Esophagus (tissue), 2 donors: ENCODE results near the gene JARID2. TPM values are rescaled to one million over a fixed set of nuclear protein-coding genes. Genes with fewer than 3 reads are reported as not detected.

ENCODE experiments used
- H3K27ac ChIP-seq, 2 donors: one replicate each; pipeline ENCODE4 v1.5.1; 2013; ENCODE audit warnings: low read depth in 2 of 2, mild to moderate bottlenecking in 2 of 2, inconsistent platforms in 1 of 2, low read length in 1 of 2, moderate library complexity in 1 of 2
- H3K27me3 ChIP-seq, 2 donors: one replicate each; pipeline ENCODE4 v1.6.1; 2013; ENCODE audit warnings: low read length in 2 of 2, control low read depth in 1 of 2, mild to moderate bottlenecking in 1 of 2; ENCODE audit not compliant: insufficient read depth in 2 of 2, control insufficient read depth in 1 of 2
- H3K36me3 ChIP-seq, 2 donors: one replicate each; pipeline ENCODE4 v1.6.1; 2013; ENCODE audit warnings: low read length in 1 of 2; ENCODE audit not compliant: control insufficient read depth in 2 of 2, insufficient read depth in 2 of 2
- H3K4me1 ChIP-seq, 2 donors: one replicate each; pipeline ENCODE4 v1.6.1; 2013; ENCODE audit warnings: low read length in 1 of 2; ENCODE audit not compliant: control insufficient read depth in 2 of 2, insufficient read depth in 2 of 2
- H3K4me3 ChIP-seq, 2 donors: one replicate each; pipeline ENCODE4 v1.5.1; 2013; ENCODE audit warnings: low read length in 2 of 2, mild to moderate bottlenecking in 2 of 2, low read depth in 1 of 2, moderate library complexity in 1 of 2
- H3K9me3 ChIP-seq, 2 donors: one replicate each; pipeline ENCODE4 v1.6.1; 2013; ENCODE audit warnings: mild to moderate bottlenecking in 2 of 2, low read depth in 1 of 2, low read length in 1 of 2, moderate library complexity in 1 of 2; ENCODE audit not compliant: control insufficient read depth in 2 of 2, insufficient read depth in 1 of 2
- WGBS, 2 donors: extraction: QIAGEN DNeasy Blood & Tissue Kit; methylation state at CpG; one replicate each; pipeline ENCODE4 v1.1.7; 2013; 5-methylcytosine and 5-hydroxymethylcytosine counted together
- polyA plus RNA-seq, 2 donors: library from polyadenylated mRNA; stranded (reverse); fragments of 200-250 nt; gene quantifications; one replicate each; pipeline ENCODE4 v1.2.3, GENCODE V29; 2013
- donor health status: healthy with polysubstance abuse.
- donor health status: Bipolar disorder and iron deficiency.

Gene JARID2
- polyA plus RNA-seq, 2 donors: 7.9 to 8.3 TPM

DNA sequence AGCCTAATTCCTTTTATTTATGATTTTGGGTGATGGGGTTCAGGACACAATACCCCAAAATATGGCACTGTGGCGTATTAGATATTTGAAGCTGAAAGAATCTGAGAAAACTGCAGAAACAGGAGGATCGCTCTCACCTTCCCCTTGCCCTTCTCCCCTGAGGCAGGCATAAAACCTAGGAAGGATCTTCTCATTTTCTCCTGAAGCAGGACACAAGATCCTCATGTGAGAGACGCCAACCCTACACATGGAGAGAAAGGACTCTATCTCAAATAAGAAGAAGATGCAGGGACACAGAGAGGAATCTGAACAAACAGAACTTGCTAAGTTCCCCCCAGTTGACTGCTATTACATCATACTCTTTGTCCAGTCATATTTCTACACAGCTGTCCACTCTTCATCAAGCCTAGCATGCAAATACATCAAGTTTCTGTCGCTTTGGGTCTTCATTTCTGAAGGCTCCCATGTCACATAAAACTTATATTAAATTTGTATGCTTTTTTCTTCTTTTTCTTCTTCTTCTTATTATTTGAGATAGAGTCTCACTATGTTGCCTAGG, 307.9 kb downstream of the JARID2 start:
- Histone ChIP-seq H3K27ac (no peak overlapping the region), H3K36me3 (no peaks in the 10 kb centered on the region), H3K27me3 (no peaks in the 10 kb centered on the region), H3K4me3 (no peak overlapping the region), H3K9me3 (no peaks in the 10 kb centered on the region), H3K4me1 (no peaks in the 10 kb centered on the region)
- WGBS, 2 donors: 99% methylated on average over 4 of the region's 4 CpGs

DNA sequence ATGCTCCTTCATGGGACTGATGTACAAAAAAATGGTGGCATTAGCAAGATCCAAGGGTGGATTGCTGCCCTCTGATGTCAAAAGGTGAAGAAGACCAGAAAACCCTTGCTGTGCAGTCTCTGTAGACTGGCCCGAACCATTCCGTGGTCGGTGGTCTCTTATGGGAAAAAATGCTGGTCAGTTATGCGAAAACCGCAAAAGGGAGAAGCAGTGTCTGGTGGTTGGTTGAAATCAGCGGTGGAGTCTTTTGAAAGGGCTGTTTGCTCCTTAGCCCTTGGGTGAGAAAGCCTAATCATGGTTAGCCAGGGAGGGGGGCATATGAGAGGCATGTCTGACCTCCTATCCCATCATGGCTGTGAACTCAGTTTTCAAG, 308.8 kb downstream of the JARID2 start:
- Histone ChIP-seq H3K36me3 (no peaks in the 10 kb centered on the region), H3K9me3 (no peaks in the 10 kb centered on the region), H3K27ac (no peak overlapping the region), H3K4me1 (no peaks in the 10 kb centered on the region), H3K27me3 (no peaks in the 10 kb centered on the region), H3K4me3 (no peak overlapping the region)
- WGBS, 2 donors: 98% methylated on average over 6 of the region's 6 CpGs

DNA sequence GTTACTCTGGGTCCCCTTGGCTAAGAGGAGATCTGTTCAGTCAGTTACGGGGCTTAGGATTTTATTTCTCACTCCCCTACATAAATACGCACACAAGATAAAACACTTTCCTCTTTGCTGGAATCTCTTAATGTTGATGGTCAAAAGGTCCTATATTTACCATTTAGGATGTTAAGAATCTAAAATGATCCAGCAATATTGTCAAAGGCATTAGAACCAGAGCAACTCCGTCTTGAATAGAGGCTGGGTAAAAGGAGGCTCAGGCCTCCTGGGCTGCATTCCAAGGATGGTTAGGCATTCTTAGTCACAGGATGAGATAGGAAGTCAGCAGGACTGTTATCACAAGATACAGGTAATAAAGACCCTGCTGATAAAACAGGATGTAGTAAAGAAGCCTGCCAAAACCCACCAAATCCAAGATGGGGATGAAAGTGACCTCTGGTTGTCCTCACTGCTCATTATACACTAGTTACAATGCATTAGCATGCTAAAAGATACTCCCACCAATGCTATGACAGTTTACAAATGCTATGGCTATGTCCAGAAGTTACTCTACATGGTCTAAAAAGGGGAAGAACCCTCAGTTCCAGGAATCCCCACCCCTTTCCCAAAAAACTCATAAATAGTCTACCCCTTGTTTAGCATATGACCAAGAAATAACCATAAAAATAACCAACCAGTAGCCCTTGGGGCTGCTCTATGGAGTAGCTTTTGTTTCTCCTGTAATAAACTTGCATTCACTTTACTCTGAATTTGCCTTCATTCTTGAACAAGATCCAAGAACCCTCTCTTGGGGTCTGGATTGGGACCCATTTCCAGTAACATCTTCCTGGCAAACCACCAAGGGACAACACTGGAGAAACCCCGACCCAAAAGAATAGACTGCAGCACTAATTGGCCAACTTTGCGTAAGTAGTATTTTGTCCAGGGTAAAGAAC, 309.5 kb downstream of the JARID2 start:
- Histone ChIP-seq H3K4me3 (no peak overlapping the region), H3K27me3 (no peaks in the 10 kb centered on the region), H3K27ac (no peak overlapping the region), H3K36me3 (no peaks in the 10 kb centered on the region), H3K9me3 (no peaks in the 10 kb centered on the region), H3K4me1 (no peaks in the 10 kb centered on the region)
- WGBS, 2 donors: 90 to 91% methylated on average over 5 of the region's 5 CpGs

DNA sequence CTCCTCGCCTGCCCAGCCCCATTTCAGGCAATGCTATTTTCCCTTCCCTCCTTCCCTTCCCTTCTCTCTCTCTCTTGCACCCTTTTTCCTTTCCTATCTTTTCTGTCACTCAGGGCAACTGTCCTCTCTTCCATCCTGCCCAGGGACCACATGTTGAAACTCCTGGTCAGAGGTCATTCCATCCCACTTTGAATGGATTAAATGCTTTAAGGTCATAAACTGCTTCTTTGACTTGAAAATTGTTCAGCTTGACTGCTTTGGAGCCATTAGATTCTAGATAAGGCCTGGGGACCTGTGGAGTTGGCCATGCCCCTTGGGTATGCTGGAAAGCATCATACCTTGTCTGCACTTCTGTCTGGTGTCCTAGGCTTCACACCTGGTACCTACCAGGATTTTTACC, 310.8 kb downstream of the JARID2 start:
- Histone ChIP-seq H3K9me3 (no peaks in the 10 kb centered on the region), H3K27me3 (no peaks in the 10 kb centered on the region), H3K27ac (no peak overlapping the region), H3K4me1 (no peaks in the 10 kb centered on the region), H3K36me3 (no peaks in the 10 kb centered on the region), H3K4me3 (no peak overlapping the region)
- WGBS, 2 donors: 94 to 100% methylated on average over 1 of the region's 1 CpG

DNA sequence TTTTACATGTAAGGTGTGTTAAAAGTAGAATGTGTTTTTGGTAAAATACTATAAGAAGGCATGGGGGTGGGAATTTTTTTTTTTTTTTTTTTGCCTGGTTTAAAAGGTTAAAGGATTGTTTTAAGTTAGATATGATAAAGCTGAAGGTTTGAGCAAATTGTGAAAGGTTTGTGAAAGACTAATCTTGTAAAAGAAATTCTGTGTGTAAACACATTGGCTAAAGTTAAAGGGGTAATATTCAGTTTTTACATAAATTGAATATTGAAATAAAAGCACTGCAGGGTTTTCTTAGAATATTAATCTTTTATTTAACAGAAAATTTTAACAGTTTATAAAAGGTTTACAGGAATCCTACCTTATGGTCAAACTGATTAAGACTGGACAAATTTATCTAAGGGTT, 311.3 kb downstream of the JARID2 start:
- Histone ChIP-seq H3K9me3 (no peaks in the 10 kb centered on the region), H3K27ac (no peak overlapping the region), H3K27me3 (no peaks in the 10 kb centered on the region), H3K4me1 (no peaks in the 10 kb centered on the region), H3K4me3 (no peak overlapping the region), H3K36me3 (no peaks in the 10 kb centered on the region)

DNA sequence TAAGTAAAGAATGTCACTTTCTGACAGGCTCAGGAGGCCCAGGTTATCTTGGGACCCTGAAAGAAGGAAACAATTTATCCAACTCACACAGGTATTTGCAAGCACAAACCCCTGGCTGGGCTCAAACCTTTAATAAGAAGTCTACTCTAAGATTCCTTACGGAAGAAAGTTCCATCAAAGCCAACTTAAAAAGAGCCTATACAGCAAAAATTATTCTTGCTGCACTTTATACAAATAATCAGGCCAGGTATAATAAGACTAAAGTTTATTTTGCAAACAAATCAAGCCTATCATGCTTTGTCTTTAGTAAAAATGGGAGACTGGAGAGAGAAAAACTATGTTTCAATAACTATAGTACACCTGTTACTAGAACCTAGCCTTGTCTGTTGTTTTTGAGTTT, 314.8 kb downstream of the JARID2 start:
- Histone ChIP-seq H3K4me3 (no peak overlapping the region), H3K27ac (no peak overlapping the region), H3K4me1 (no peaks in the 10 kb centered on the region), H3K9me3 (no peaks in the 10 kb centered on the region), H3K36me3 (no peaks in the 10 kb centered on the region), H3K27me3 (no peaks in the 10 kb centered on the region)
- 93 to 98% methylated on average over 1 of the region's 1 CpG for WGBS, 2 donors

DNA sequence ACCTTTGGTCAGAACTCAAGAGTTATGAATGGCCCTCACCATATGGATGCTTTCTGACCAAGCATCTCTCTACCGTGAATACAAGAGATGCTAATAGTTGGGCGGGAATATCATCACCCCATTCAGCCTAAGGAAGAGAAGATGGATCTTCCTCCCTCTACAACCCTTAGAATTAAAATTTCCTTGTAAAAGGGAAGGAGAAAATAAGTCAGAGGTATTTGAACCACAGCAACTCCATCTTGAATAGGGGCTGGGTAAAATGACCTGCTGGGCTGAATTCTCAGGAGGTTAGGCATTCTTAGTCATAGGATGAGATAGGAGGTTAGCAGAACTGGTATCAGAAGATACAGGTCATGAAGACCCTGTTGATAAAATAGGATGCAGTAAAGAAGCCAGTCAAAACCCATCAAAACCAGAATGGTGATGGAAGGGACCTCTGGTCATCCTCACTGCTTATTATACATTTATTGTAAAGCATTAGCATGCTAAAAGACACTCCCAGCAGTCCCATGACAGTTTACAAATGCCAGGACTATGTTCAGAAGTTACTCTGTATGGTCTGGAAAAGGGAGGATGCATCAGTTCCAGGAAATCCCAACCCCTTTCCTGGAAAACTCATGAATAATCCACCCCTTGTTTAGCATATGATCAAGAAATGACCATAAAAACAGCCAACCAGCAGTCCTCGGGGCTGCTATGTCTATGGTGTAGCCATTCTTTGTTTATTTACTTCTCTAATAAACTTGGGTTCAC, 315.8 kb downstream of the JARID2 start:
- Histone ChIP-seq H3K4me1 (no peaks in the 10 kb centered on the region), H3K27me3 (no peaks in the 10 kb centered on the region), H3K27ac (no peak overlapping the region), H3K4me3 (no peak overlapping the region), H3K9me3 (no peaks in the 10 kb centered on the region), H3K36me3 (no peaks in the 10 kb centered on the region)
- 92 to 95% methylated on average over 3 of the region's 3 CpGs for WGBS, 2 donors

DNA sequence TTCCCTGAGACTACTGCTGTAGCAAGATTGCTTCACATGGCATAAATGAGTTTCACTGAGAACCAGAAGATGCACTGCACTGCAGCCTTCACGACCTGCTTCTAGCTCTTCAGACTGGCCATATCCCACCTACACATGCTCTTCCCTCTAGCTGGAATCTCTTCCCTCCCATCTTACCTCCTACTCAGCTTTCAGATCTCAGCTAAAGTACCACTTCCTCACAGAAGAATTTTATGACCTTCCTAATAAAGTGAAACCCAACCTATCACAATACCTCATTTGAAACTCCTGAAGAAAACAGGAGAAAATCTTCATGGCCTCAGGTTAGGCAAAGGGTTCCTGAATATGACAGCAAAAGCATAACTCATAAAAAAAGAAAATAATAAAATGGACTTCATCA, 317.1 kb downstream of the JARID2 start:
- Histone ChIP-seq H3K27me3 (no peaks in the 10 kb centered on the region), H3K4me1 (no peaks in the 10 kb centered on the region), H3K36me3 (no peaks in the 10 kb centered on the region), H3K4me3 (no peak overlapping the region), H3K27ac (no peak overlapping the region), H3K9me3 (no peaks in the 10 kb centered on the region)
- 83 to 91% methylated on average over 1 of the region's 1 CpG for WGBS, 2 donors

DNA sequence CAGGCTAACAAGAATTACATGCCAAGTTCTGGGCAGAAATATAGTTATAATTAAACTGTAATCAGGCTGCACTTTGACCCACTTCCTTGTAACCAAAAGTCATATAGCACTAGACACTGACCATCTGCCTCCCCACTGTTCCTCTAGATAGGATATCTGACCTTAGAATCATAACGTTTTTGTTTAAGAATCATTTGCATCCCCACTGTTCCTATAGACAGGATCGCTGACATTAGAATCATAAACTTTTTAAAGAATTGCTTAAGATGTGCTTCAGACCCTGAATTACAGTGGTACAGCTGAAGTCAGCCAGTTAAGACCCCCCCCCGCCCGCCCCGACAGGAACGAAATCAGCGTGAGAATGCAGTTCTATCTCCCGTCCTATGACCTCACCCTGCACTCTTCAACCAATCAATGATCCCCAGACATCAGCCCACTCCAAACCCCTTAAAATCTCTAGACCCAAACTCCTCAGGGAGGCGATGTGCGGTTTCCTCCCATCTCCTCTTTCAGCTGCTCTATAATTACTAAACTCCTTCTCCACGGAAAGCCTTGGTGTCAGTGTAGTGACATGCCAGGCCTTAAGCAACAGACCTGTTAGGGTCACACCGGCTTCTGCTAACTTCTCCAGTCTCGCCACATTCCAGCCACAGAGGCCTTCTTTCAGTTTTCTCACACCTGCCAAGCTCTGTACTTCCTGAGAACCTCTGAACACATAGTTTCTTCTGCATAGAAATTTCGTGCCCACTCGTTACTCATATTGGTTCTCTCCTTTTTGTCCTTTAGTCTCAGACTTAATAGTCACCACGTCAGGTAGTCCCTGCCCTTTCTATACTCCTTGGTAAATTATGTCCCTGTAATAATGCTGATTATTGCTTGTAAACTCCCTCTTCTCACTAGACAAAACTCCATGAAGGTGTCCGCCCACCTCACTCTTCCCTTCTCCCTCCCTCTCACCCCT, 323.4 kb downstream of the JARID2 start:
- H3K36me3 ChIP-seq: no peaks in the 10 kb centered on the region
- H3K4me1 ChIP-seq: no peaks in the 10 kb centered on the region
- H3K4me3 ChIP-seq: no peak overlapping the region
- H3K9me3 ChIP-seq: no peaks in the 10 kb centered on the region
- WGBS, 2 donors: 72 to 84% methylated on average over 17 of the region's 17 CpGs
- no peak overlapping the region for H3K27ac ChIP-seq
- H3K27me3 ChIP-seq: no peaks in the 10 kb centered on the region
